GM12874 (cell line): ENCODE measurements around the gene GATA3.

Experiments used
- CTCF ChIP-seq: IDR thresholded peaks from 2 replicates; pipeline ENCODE4 v1.5.1; 2011; ENCODE audit warnings: low read depth, mild to moderate bottlenecking, control low read depth, low read length, moderate library complexity; ENCODE audit not compliant: insufficient read depth

The GATA3 gene

DNA sequence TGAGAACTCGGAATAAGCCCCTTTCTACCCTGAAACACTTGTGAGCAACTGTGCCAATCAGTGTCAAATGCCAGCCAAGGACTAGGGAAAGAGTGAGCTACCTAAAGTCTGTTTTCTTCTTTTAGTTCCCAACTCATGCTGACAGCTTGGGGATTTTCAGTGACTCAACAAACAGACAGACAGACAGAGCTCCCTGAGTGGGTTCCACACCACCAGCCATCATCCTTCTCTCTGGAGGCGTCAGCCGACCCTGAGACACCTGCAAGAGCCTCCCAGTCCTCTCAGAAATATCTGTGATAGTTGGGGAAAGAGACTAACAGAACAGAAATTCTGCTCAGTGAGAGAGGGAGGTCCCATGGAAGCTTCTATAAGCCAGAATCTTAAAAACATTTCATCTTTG lies 49.5 kb downstream of the GATA3 start:
- no peak for TF ChIP-seq CTCF

GRCh38 chr10:8104721-8105120 lies 50.2 kb downstream of the GATA3 start:
- no peak for TF ChIP-seq CTCF

- no peak for TF ChIP-seq CTCF
These were observed 51.4 kb downstream of the GATA3 start for GRCh38 chr10:8105932-8106331.

DNA sequence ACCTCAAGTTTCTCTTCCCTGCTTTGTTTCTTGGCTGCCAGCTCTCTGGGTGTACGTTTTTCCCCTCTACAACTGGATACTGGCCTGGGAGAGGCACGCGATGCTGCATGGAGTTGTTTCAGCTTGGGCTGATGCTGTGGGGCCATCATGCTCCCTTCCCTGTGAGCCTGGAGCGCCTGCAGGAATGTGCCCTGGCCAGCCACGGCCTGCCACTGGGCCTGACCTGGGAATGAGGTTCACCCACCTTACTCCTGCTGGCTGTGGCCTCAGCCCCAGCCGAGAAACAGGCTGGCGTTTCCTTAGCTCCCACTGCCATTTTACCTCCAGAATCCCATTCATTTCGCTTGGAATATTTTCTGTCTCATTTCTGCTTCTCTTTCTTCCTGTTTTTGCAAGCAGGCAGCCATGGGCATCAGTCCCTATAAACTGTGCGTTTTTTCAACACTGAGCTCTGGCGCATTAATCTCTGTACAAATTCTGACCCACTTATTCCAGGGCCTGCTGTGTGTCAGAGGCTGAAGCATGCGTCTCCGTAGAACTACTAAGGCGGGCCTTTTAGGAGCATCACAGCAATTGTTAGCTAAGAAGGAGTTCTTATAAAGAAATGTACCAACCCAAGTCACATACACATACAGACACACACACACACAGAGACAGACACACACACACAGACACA lies 57.9 kb downstream of the GATA3 start:
- no peak for TF ChIP-seq CTCF

DNA sequence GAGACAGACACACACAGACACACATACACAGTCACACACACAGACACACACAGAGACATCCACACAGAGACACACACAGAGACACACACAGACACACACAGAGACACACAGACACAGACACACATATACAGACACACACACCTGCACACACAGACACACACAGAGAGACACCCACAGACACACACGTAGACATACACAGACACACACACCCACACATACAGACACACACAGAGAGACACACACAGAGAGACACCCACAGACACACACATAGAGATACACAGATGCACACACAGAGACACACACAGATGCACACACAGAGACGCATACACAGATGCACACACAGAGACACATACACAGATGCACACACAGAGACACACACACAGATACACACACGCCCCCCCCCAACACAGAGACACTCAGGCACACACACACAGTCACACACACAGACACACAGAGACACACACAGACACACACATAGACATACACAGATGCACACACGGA lies 58.5 kb downstream of the GATA3 start:
- no peak for TF ChIP-seq CTCF

GRCh38 chr10:8113616-8114015 lies 59.1 kb downstream of the GATA3 start:
- no peak for TF ChIP-seq CTCF

DNA sequence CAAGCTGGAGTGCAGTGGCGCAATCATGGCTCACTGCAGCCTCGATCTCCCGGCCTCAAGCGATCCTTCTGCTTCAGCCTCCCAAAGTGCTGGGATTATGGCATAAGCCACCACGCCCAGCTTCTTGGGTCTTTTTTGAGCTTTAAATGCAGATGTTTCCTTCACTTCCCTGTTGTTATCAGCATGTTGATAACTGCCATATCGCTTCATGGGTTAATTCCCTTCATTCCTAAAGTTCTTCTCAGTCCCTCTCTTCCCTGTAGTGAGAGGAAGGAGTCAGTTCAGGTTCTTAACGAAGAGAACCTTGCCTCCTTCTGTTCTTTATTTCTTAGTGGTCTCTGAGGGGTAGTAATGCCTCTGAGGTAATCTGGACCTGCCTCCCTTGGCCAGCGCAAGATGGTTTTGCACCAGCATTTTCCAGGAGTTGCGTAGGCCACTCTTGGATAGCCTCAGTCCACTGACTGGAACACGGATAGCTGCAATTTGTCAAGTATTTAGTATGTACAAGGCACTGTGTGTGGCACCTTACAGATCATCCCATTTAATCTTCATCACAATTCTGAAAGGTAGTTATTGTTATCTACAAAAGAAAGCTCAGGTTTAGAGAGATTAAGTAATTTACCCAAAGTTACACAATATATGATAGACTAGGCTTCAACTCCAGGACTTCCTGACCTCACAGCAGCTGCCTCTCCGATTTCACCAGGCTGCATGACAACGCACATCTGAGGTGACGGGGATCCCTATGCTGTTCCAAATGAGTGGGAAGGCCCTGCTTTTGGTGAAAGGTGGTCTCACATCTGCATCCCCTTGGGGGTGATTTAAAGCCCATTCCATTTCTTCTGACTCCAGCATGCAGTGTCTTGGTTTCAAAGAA lies 60.5 kb downstream of the GATA3 start:
- no peak for TF ChIP-seq CTCF
